ENCODE results near the gene DPH1. TPM values are rescaled to one million over a fixed set of nuclear protein-coding genes. Genes with fewer than 3 reads are reported as not detected.

Gene DPH1
- total RNA-seq, 4 donors from 2014 or later = 47.2 to 59.9 (median 57.7) TPM

DNA sequence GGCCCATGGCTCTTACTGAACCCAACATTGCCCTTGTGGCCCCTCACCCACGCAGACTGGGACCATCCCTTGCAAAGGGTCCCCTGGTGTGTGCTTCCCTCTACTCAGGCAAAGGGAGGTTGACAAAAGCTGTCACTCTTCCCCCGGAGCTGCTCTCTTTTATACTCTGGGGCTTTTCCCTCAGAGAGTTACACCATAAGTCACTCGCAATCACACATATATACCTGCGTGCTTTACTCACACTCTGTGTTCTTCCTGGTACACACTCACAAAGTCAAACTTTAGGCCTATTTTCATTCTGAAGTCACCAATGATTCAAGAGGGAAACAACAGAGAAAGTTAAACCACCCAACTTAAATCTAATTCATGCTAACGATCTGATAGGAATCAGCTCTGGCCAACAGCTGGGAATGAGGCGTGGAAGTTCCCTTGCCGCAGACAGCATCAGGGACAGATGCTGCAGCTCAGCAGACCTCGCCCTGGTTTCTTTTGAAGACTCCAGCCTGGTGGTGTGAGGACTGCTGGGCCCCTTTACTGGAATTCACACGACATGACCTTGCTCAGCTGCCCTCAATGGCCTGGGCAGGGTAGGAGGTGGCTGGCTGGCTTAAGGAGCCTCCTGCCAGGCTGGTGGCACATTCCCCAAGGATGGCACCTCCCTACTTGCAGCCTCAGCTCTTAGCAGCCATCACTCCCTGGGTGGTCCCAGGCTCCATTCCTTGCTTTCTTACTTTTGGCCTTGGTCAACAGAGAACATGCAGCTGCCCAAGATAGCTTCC lies 52.2 kb downstream of the DPH1 start:
- peaks cover 0 to 19% of the 10 kb centered on the region in 2 donors for H3K36me3 ChIP-seq

DNA sequence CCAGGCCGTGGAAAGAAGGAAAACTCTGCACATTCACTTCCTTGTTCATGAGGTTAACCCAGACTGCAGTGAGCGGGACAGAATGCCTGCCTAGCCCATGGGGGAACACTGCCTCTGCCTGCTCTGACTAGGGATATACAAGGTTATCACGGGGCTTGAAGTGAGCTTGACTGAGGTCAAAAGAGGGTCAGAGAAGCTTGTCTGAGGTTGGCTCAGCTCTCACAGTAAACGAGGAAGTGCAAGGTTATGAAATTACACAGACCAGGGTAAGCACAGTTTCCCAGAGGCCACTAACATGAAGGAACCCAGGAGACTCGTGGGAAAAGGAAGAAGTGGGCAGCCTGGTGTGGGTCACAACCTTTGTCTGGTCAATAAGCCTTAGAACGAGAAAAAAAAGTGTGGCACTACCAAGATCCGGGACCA lies 53.7 kb downstream of the DPH1 start:
- peak overlapping the region; percentile 76 to 85 (median 80) for H3K27ac ChIP-seq
- DNase-seq (no peak), ATAC-seq (no peak)
- H3K27me3 ChIP-seq = no peaks in the 10 kb centered on the region
- in situ Hi-C loops (cut with MboI; ENCODE audit: low sequenced_read_pairs in 4 of 4) = no loop called here
- TF ChIP-seq, protein P1, sequence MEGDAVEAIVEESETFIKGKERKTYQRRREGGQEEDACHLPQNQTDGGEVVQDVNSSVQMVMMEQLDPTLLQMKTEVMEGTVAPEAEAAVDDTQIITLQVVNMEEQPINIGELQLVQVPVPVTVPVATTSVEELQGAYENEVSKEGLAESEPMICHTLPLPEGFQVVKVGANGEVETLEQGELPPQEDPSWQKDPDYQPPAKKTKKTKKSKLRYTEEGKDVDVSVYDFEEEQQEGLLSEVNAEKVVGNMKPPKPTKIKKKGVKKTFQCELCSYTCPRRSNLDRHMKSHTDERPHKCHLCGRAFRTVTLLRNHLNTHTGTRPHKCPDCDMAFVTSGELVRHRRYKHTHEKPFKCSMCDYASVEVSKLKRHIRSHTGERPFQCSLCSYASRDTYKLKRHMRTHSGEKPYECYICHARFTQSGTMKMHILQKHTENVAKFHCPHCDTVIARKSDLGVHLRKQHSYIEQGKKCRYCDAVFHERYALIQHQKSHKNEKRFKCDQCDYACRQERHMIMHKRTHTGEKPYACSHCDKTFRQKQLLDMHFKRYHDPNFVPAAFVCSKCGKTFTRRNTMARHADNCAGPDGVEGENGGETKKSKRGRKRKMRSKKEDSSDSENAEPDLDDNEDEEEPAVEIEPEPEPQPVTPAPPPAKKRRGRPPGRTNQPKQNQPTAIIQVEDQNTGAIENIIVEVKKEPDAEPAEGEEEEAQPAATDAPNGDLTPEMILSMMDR (IDR thresholded peaks at IDR 0.05 in 4 of 5, conservative IDR thresholded peaks at IDR 0.05 in 1 of 5) = no peak
- no peak for TF ChIP-seq POLR2A (IDR thresholded peaks at IDR 0.05)
- intact Hi-C loops (cut with DNase I; ENCODE audit: low total_unique reads) = loop anchor here (10.0 kb wide), 1 partner anchor 91 kb away; no protein-coding TSS in a partner anchor
- H3K36me3 ChIP-seq = peaks cover 0 to 19% of the 10 kb centered on the region in 2 donors
- no peak overlapping the region for H3K4me3 ChIP-seq
- peaks cover 57 to 58% of the 10 kb centered on the region in 2 donors for H3K4me1 ChIP-seq
- H3K9me3 ChIP-seq = no peaks in the 10 kb centered on the region

More for the DNA sequence above, 52.2 kb downstream of the DPH1 start:
- peaks cover 51 to 56% of the 10 kb centered on the region in 2 donors for H3K4me1 ChIP-seq
- intact Hi-C loops (cut with DNase I; ENCODE audit: low total_unique reads) (loop anchor here (10.0 kb wide), 1 partner anchor 93 kb away; no protein-coding TSS in a partner anchor), in situ Hi-C loops (cut with MboI; ENCODE audit: low sequenced_read_pairs in 4 of 4) (no loop called here)
- H3K27ac ChIP-seq = peak overlapping the region; percentile 39 to 82 (median 62)
- no peak overlapping the region for H3K4me3 ChIP-seq
- ATAC-seq (no peak), DNase-seq (no peak)
- H3K27me3 ChIP-seq = no peaks in the 10 kb centered on the region
- TF ChIP-seq, protein P1 (IDR thresholded peaks at IDR 0.05 in 4 of 5, conservative IDR thresholded peaks at IDR 0.05 in 1 of 5) = no peak
- no peak for TF ChIP-seq POLR2A (IDR thresholded peaks at IDR 0.05)
- no peaks in the 10 kb centered on the region for H3K9me3 ChIP-seq

- TF ChIP-seq, protein P1 (IDR thresholded peaks at IDR 0.05 in 4 of 5, conservative IDR thresholded peaks at IDR 0.05 in 1 of 5) = no peak
- TF ChIP-seq POLR2A (IDR thresholded peaks at IDR 0.05) = peak in 1 of 2 donors; percentile 15
- Histone ChIP-seq H3K27ac (peak overlapping the region; percentile 76 to 85 (median 80)), H3K4me1 (peaks cover 63 to 64% of the 10 kb centered on the region in 2 donors), H3K9me3 (no peaks in the 10 kb centered on the region), H3K27me3 (no peaks in the 10 kb centered on the region), H3K4me3 (no peak overlapping the region), H3K36me3 (peaks cover 0 to 15% of the 10 kb centered on the region in 2 donors)
- intact Hi-C loops (cut with DNase I; ENCODE audit: low total_unique reads) = loop anchor here (10.0 kb wide), 1 partner anchor 91 kb away; no protein-coding TSS in a partner anchor
- peak; percentile 67 to 74 for ATAC-seq
- peak; percentile 53 to 81 for DNase-seq
- in situ Hi-C loops (cut with MboI; ENCODE audit: low sequenced_read_pairs in 4 of 4) = no loop called here
Observed at GRCh38 chr17:2084036-2084765, 54.2 kb downstream of the DPH1 start.

GRCh38 chr17:2084766-2085647 lies 55.1 kb downstream of the DPH1 start:
- Histone ChIP-seq H3K4me3 (no peak overlapping the region), H3K4me1 (peaks cover 66 to 70% of the 10 kb centered on the region in 2 donors), H3K36me3 (peaks cover 0 to 14% of the 10 kb centered on the region in 2 donors), H3K27me3 (no peaks in the 10 kb centered on the region), H3K9me3 (no peaks in the 10 kb centered on the region), H3K27ac (peak overlapping the region; percentile 76 to 85 (median 80))
- TF ChIP-seq POLR2A (IDR thresholded peaks at IDR 0.05) = no peak
- TF ChIP-seq, protein P1 (IDR thresholded peaks at IDR 0.05 in 4 of 5, conservative IDR thresholded peaks at IDR 0.05 in 1 of 5) = no peak
- in situ Hi-C loops (cut with MboI; ENCODE audit: low sequenced_read_pairs in 4 of 4) (no loop called here), intact Hi-C loops (cut with DNase I; ENCODE audit: low total_unique reads) (loop anchor here (10.0 kb wide), 1 partner anchor 90 kb away; no protein-coding TSS in a partner anchor)
- ATAC-seq = peak; percentile 28 to 34
- peak in 1 of 2 donors; percentile 66 for DNase-seq
